GM12878 (cell line): ENCODE results near the gene HSP90AA1.

Source experiments
- CREB1 ChIP-seq: IDR thresholded peaks from 2 replicates; pipeline ENCODE4 v1.6.1; 2012; ENCODE audit warnings: low read depth, mild to moderate bottlenecking, inconsistent platforms
- EP300 ChIP-seq, 2 experiments: fragments of 150-350 bp in 1 of 2; IDR thresholded peaks; 2 replicates each; pipeline ENCODE4 v1.6.1; 2011 to 2012; ENCODE audit warnings: low read depth in 2 of 2, low read length in 2 of 2, borderline replicate concordance in 1 of 2, improper control_type of control experiment in 1 of 2, inconsistent platforms in 1 of 2; ENCODE audit not compliant: control insufficient read depth in 1 of 2
- RCOR1 ChIP-seq: conservative IDR thresholded peaks from 2 replicates; pipeline ENCODE4 v1.6.1; 2012; ENCODE audit warnings: low read depth, low read length, improper control_type of control experiment
- SRF ChIP-seq, 2 experiments: IDR thresholded peaks; 2 replicates each; pipeline ENCODE4 v1.6.1; 2011; ENCODE audit warnings: low read depth in 2 of 2, low read length in 2 of 2, mild to moderate bottlenecking in 1 of 2, moderate library complexity in 1 of 2

- TF ChIP-seq SRF (IDR thresholded peaks at IDR 0.05; ENCODE audit: low read depth in 2 of 2, low read length in 2 of 2), result no peak
- TF ChIP-seq EP300 (IDR thresholded peaks at IDR 0.05; ENCODE audit: borderline replicate concordance in 1 of 2, control insufficient read depth in 1 of 2, low read depth in 2 of 2, low read length in 2 of 2), result no peak
- TF ChIP-seq CREB1, result no peak
- no peak for TF ChIP-seq RCOR1
Observed at GRCh38 chr14:102075155-102075554, 11.7 kb downstream of the HSP90AA1 start.
